Measurements from ENCODE around the gene GHITM. TPM values are rescaled to one million over a fixed set of nuclear protein-coding genes. Genes with fewer than 3 reads are reported as not detected.
"Not testable (repeated sequence)": the region's sequence is repeated elsewhere in the genome, so short reads cannot be mapped to it uniquely, and the experiment has no call there.

GHITM gene
- total RNA-seq, 1 donor from 2014 or later = 146 TPM

DNA sequence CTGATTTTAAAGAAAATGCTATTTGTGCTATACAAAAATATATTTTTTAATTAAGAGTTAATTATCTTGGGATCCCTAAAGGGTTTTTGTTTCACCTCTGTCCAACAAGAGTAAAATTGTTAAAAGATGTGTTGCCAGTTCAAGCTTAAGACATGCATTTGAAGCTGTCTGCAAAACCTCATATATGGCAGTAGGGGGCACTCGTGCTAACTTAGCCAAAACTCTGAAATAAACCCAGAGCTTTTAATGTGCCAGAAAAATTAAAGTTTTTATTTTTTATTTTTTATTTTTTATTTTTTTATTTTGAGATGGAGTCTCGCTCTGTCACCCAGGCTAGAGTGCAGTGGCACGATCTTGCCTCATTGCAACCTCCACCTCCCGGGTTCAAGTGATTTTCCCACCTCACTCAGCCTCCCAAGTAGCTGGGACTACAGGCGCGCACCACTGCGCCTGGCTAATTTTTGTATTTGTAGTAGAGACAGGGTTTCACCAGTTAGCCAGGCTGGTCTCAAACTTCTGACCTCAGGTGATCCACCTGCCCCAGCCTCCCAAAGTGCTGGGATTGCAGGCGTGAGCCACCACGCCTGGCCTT is 8.8 kb downstream of the GHITM start:
- DNase-seq = not testable (repeated sequence)

DNA sequence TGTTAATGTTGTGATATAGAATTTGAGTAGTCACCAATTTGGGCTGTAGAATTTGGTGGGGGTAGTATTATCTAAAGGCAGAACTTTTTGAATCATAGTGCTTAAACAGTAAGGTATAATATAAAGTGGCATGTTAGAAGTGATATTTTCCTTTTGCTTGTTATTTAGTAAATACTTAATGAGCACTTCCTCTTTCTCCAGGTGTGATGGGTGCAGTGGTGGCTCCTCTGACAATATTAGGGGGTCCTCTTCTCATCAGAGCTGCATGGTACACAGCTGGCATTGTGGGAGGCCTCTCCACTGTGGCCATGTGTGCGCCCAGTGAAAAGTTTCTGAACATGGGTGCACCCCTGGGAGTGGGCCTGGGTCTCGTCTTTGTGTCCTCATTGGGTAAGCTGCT is 10.5 kb downstream of the GHITM start:
- DNase-seq = no peak

DNA sequence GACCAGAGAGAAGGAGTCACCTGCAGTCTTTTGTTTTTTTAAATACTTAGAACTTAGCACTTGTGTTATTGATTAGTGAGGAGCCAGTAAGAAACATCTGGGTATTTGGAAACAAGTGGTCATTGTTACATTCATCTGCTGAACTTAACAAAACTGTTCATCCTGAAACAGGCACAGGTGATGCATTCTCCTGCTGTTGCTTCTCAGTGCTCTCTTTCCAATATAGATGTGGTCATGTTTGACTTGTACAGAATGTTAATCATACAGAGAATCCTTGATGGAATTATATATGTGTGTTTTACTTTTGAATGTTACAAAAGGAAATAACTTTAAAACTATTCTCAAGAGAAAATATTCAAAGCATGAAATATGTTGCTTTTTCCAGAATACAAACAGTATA is 13.5 kb downstream of the GHITM start:
- DNase-seq = no peak

DNA sequence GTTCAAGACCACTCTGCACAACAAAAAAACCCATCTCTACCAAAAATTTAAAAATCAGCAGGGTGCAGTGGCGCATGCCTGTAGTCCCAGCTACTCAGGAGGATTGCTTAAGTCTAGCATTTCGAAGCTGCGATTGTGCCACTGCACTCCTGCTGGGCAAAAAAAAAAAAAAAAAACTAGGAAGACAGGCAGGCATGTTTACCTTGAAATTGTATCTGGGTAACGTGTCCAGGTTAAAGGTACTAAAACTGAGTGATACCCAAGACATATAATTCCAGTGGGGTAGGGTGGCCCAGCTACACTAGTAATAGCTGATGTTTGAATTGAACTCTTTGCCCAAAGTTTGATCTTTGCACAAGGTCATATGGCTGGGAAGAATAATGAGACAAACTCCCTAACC is 16.2 kb downstream of the GHITM start:
- DNase-seq = no peak

DNA sequence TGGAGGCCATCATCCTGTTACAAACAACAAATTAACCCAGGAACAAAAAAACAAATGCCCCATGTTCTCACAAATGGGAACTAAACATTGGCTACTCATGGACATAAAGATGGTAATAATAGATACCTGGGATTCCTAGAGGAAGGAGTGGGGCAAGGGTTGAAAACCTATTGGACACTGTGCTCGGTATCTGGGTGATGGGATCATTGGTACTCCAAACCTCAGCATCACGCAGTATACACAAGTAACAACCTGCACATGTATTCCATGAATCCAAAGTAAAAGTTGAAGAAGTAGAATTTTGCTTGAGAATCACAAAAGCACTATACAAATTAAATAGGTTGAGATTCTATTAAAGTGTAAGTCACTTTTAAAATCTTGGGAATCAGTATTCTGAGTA is 16.7 kb downstream of the GHITM start:
- no peak for DNase-seq

DNA sequence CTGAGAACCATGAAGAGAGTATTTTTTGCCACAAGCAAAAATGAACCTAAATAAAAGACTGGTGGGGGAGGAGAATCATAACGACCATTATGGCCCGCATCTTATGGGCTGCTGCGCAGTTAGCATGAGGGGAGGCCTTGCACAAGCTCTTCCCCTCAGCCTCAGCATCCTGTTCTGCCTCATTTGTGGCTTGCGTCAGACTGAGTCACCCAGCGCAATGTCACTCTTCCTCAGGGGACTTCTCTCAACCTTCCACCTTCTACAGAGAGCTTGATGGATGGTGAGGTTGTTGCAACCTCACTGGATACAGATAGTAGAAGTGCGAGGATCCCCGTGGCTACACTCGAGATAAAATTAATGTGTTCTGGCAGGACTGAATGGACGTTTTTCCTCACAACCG is 17.5 kb downstream of the GHITM start:
- no peak for DNase-seq

DNA sequence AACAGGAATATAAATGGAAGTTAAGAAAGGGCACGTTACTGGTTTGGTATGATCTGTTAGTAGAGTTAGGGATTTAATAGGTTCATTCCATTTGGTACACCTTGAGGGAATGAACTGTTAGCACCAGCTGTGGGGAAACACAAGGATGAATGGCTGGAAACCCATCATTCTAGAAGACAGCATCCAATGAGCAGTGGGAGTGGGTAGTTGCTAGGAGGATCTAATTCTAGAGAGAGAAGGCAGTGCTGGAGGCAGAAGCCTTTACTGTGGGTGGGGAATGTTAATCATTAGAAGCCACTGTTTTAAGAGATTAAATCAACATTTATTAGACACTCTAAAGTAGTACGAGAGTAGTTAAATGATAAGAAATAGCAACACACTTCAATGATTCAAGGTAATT is 18.8 kb downstream of the GHITM start:
- DNase-seq = no peak

DNA sequence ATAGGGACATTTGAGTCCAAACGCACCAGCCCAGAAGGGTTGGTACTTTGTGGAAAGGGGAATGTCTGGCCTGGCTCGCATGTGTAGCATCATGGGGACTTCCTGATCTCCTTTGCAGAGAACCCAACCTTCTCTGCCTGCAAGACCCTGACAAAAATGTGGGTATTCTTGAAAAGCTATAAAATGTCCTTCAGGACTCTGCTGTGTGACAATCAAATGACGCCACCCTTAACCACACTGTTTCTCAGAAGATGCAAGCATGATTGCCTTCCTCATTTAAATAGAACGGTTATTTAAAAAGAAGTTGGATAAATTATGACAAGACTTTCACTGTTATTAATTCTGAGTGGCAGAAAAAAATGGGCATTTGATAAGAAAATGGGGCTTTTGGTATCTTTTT is 19.2 kb downstream of the GHITM start:
- DNase-seq = no peak

DNA sequence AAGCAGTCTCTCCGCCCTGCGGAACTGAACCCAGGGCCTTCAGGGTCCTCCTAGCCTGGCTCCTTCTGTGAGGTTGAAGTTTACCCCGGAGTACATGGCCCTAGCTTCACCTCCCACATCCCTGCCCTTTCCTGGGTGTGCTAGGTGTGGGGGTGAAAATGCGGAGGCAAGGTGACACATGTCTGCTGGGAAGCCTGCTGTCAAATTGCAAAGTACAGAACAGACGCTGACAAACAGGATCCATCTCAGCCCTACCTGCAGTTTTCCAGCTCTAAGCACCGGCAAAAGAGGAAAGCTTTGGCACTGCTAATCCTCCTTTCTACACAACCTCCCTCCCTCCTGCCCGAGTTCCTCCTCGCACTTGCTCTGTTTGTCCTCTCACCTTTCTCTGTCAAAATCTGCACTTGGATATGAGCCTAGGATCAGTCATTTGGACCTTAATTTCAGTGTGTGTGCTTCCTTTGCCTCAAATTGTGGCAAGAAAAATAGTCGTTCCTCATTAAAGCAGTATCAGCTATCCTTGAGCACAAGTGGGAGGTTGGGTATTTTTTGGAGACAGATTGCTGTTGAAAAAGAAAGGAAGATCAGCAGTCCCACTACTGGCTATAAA is 19.9 kb downstream of the GHITM start:
- no peak for DNase-seq

DNA sequence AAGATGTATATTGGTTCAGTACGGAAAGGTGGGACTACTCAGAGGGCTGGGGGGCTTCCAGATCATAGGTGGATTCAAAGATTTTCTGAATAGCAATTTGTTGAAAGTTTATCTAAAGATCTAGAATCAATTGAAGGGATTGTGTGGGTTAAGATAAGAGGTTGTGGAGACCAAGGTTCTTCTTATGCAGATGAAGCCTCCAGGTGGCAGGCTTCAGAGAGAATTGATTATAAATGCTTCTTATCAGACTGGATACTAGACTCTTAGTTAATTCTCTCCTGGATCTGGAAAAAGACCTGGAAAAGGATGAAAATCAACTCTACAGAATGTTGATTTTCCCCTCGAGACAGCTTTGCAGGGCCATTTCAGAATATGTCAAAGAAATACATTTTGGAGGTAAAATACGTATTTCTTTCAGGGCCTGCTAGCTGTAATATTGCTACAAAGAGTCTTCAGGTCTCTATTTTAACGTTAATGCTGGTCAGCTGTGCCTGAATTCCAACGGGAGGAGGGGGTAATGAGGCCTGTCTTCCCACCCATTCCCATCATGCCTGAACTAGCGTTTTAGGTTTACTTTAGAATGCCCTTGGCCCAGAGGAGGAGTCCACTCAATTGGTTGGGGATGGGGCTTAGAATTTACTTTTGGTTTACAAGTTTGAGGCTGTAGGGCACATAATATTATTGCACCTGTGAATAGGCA is 21.5 kb downstream of the GHITM start:
- DNase-seq = no peak

DNA sequence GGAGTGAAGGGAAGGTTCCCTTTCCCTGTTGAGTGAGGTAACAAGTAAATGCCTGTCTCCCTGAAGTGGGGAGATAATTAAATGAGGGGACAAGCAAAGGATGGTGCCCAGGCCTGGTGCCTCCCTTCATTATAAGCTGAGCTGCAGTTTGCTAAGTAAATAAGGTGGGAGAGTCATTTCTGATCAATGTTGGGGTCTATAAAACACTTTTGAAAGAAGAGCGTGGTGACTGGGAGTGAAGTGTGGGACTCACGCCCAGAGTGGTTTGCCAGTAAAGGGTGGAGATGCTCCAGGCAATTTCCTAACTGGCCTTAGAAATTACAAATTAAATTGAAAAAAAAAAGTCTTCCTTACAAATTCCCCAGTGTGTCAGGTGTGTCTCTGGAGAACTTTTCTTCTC is 24.7 kb downstream of the GHITM start:
- DNase-seq = no peak

DNA sequence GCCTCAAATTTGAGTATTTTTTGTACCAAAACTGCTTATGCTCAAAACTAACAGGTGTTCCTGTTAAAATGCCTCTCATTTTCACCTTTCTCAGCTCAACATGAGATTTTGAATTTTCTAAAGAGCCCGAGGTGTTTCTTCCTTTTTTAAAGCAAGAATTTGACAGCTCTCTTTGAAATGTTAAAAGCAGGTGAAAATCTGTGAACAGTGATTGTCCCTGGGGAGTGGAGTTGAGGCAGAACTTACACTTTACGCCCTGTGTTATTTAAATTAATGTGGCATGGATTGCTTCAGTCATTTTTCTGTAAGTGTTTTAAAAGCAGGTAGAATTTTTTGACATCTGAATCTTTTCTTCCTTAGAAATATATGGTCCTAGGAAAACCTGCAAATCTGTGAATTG is 25.1 kb downstream of the GHITM start:
- DNase-seq = no peak

DNA sequence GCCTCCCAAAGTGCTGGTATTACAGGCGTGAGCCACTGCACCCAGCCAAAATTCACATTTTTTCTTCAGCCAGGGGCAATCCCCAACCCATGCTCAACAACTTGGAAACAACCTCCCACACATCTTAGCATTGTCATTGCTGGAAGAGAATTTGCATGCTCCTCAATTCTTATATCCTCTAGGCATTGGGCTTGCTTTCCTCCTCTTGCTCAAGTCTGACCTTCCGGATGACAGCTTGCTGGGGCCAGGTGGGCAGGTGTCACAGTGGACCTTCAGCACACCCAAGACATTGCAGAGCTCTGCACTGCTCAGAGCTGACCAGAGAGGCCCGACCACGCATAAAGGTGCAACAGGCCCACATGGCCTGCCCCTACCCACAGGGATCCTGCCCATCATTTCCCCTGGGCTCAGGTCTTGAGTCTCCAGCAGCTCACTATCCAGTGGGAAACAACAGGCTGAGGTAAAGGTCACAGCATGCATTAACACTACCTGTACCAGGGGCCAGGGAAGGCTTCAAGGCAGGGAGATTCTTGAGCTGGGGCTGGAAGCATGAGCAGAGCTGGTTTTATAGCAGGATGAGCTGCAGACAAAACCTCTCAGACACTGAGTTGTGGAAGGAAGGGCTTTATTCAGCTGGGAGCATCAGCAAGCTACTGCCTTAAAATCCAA is 27.4 kb downstream of the GHITM start:
- no peak for DNase-seq

DNA sequence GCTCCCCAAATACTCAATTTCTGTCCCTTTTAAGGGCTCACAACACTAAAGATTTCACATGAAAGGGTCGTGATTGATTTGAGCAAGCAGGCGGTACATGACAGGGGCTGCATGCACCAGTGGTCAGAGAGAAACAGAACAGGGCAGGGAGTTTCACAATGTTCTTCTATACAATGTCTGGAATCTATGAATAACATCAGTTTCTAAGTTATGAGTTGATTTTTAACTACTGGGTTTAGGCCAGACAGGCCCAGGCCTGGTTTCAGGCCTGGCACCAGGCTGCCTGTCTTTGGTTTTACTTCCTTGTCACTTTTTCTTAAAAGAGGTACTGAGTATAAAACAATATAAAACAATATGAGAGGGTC is 28.0 kb downstream of the GHITM start:
- not testable (repeated sequence) for DNase-seq

DNA sequence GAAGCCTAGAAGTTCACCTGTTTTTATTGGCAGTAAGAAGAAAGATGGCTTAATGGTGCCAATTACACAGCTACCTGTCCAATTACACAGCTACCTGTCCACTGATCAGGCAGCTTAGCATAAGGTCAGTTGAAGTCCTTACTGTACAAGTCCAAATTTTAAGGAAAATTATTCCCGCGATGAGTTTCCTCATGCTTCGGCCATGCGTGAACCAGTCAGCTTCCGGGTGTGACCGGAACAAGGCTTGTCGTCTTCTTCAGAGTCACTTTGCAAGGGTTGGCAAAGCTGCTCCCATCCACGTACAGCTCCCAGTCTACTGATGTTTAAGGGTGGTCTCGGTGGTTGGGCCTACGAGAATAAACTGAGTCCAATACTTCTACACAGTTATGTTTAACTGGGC is 29.1 kb downstream of the GHITM start:
- DNase-seq = not testable (repeated sequence)

DNA sequence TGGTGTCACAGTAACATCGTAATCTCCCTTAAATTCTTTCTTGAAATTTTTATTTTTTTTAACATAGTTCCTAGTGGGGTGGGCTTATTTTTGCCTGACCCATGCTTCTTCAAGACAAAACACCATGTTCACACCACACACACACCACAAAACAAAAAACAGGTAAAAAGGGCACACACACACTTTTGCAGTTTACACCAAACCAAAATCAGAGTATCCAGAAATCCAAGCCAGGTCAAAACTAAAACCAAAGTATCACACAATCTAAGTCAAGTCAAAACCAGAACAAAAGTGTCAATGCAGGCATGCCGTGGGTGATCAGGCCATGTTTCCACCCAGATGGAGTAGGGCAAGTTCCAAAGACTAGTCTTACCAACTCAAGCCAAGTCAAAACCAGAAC is 31.9 kb downstream of the GHITM start:
- DNase-seq = not testable (repeated sequence)

DNA sequence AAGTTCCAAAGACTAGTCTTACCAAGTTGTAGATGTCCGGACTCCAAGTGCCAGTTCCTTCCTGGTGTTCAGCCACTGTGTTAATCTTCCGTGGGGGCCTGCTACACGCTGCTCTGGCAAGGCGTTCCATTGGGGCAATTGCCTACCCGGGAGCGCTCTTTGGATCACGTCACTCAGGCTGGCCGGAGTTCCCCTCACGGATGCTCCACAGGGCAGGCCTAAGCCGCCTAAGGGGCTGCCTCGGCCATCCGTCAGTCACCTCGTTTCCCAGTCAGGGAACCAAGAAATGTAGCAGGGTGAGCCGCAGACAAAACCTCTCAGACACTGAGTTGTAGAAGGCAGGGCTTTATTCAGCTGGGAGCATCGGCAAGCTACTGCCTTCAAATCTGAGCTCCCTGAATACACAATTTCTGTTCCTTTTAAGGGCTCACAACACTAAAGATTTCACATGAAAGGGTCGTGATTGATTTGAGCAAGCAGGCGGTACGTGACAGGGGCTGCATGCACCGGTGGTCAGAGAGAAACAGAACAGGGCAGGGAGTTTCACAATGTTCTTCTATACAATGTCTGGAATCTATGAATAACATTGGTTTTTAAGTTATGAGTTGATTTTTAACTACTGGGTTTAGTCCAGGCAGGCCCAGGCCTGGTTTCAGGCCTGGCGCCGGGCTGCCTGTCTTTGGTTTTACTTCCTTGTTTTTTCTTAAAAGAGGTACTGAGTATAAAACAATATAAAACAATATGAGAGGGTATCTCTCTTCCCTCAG is 32.6 kb downstream of the GHITM start:
- DNase-seq = not testable (repeated sequence)

DNA sequence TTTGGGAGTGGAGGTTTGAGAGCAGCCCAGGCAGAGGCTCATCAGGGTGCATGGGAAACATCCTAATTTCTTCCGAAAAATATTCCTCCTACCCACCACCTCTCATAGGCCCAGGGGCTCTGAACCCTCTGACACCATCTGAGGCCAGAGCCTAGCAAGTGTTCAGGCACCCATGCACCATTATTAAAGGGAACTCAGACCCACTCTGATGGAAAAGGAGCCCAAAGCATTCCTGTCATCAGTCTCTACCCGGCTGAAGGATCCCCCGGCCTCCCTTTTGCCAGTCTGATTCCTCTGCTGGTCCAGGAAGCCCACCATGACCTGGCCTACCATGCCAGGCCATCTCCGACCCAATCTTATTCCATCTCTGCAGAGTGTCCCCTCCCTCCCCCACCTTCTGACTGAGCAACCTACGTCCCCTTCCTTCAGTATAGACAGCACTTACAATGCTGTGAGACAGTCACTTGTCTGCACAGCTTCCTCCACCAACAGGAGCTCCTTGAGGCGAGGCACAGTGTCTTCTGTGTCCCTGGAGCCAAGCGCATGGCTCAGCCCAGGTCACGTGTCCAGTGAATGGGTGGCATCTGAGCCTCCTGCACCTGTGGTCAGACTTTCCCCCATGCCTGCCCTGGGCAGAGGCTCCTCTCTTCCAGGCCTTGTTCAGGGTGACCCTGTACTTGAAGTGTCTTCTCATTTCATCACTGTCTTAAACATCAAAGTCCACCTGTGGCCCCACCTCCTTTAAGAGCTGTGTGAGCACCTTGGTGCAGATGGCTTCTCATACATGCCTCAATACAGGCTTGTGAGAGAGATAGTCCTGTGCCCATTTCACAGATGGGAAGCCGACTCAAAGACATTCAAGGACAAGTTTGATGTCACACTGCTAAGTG is 33.4 kb downstream of the GHITM start:
- DNase-seq = no peak

DNA sequence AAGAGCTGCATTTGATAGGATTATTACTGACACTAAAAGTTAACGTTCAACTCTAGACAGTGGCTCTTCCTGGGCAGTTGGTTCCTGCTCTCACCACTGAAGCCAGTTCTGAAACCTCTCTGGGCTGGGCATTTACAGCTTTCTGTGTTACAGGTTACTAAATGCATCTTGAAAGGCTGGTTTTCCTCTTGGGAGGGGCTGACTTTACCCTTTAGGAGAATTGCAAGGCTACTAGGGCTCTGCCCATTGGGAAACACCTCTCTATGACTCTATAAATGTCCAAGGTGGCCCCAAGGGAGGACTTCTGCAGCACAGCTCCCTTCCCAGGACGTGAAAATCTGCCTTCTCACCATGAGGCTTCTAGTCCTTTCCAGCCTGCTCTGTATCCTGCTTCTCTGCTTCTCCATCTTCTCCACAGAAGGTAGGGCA is 34.2 kb downstream of the GHITM start, which contains the start of gene GPR15LG:
TSS of gene GPR15LG (plus strand) at position 301 of the 429 bp plus-strand sequence. CDS start at position 352, 51 bp downstream.
- DNase-seq = no peak

DNA sequence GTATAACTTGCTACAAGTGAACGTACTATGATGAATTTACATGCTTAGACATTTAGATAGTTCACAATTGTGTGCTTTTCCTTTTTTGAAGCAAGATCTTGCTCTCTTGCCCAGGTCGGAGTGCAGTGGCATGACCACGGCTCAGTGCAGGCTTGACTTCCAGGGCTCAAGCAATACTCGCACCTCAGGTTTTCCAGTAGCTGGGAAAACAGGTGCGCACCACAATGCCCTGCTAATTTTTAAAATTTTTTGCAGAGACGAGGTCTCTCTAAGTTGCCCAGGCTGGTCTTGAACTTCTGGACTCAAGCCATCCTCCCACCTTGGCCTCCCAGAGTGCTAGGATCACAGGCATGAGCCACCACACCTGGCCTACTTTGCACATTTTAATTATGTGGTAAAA is 36.1 kb downstream of the GHITM start:
- no peak for DNase-seq

DNA sequence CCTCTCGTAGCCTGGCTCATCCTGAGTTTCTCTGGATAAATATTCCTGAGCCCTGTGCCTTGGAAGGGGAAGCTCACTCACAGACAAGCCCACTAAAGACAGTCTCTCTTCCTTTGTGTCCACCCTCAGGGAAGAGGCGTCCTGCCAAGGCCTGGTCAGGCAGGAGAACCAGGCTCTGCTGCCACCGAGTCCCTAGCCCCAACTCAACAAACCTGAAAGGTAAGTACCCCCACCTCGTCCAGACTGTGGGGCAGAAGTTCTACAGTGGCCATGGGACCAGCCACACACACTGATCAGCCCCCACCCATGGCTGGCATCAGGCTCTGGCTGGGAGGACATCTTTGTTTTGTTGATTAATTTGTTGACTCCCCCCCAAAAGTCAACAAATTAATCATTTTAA is 37.0 kb downstream of the GHITM start:
- no peak for DNase-seq

All from occipital lobe (tissue), 2 donors.